CD8-positive, alpha-beta memory T cell (primary cell): ENCODE results near the gene ACR. TPM values are rescaled to one million over a fixed set of nuclear protein-coding genes. Genes with fewer than 3 reads are reported as not detected.
"Not testable (repeated sequence)": the region's sequence is repeated elsewhere in the genome, so short reads cannot be mapped to it uniquely, and the experiment has no call there.

ENCODE experiments used
- CTCF ChIA-PET: fragments of 350-600 bp; sonication (Branson Sonifier 250); formaldehyde crosslinking; loops from one replicate; lab custom pipeline; 2021; ENCODE audit warnings: antibody characterized with exemption; lab: Charles Lee
- POLR2A ChIA-PET: fragments of 350-600 bp; sonication (Branson Sonifier 250); formaldehyde crosslinking; loops from one replicate; lab custom pipeline; 2021; ENCODE audit warnings: antibody characterized with exemption; lab: Charles Lee
- DNase-seq, 5 donors: peaks; one replicate each; pipeline versions ENCODE4 v3.0.0 to v3.0.0-alpha.2; 2020 to 2022; ENCODE audit warnings: mixed read lengths in 1 of 5
- H3K27ac ChIP-seq: one replicate; pipeline ENCODE4 v1.7.0; 2013; ENCODE audit warnings: low read depth, mild to moderate bottlenecking, low read length, moderate library complexity
- H3K27me3 ChIP-seq: 2 replicates; pipeline ENCODE4 v1.7.0; 2013; ENCODE audit warnings: low read length, mild to moderate bottlenecking; ENCODE audit not compliant: insufficient read depth, poor library complexity, severe bottlenecking
- H3K36me3 ChIP-seq: 2 replicates; pipeline ENCODE4 v1.7.0; 2013; ENCODE audit warnings: mild to moderate bottlenecking, low read length, moderate library complexity; ENCODE audit not compliant: insufficient read depth
- H3K4me1 ChIP-seq: 2 replicates; pipeline ENCODE4 v1.7.0; 2013; ENCODE audit warnings: mild to moderate bottlenecking, low read length, moderate library complexity; ENCODE audit not compliant: insufficient read depth
- H3K4me3 ChIP-seq: 2 replicates; pipeline ENCODE4 v1.7.0; 2013; ENCODE audit warnings: mild to moderate bottlenecking, low read length
- H3K9me3 ChIP-seq: 2 replicates; pipeline ENCODE4 v1.7.0; 2013; ENCODE audit warnings: mild to moderate bottlenecking, low read length
- H3K27ac Mint-ChIP-seq, 8 donors: one replicate each; pipeline ENCODE4 v1.8.0; 2020 to 2021; ENCODE audit warnings: mixed read lengths in 8 of 8, mild to moderate bottlenecking in 6 of 8, inconsistent platforms in 3 of 8, moderate library complexity in 3 of 8
- H3K27me3 Mint-ChIP-seq, 2 donors: one replicate each; pipeline ENCODE4 v1.8.0; 2020 to 2021; ENCODE audit warnings: mixed read lengths in 2 of 2, mild to moderate bottlenecking in 1 of 2, moderate library complexity in 1 of 2
- H3K36me3 Mint-ChIP-seq, 3 donors: one replicate each; pipeline ENCODE4 v1.8.0; 2020 to 2021; ENCODE audit warnings: mixed read lengths in 3 of 3, inconsistent platforms in 1 of 3, mild to moderate bottlenecking in 1 of 3
- H3K4me1 Mint-ChIP-seq, 3 donors: one replicate each; pipeline ENCODE4 v1.8.0; 2020 to 2021; ENCODE audit warnings: mixed read lengths in 3 of 3, inconsistent platforms in 1 of 3, mild to moderate bottlenecking in 1 of 3
- H3K4me3 Mint-ChIP-seq, 7 donors: one replicate each; pipeline ENCODE4 v1.8.0; 2020 to 2021; ENCODE audit warnings: mixed read lengths in 7 of 7, mild to moderate bottlenecking in 6 of 7, moderate library complexity in 4 of 7, inconsistent platforms in 2 of 7
- H3K9me3 Mint-ChIP-seq, 5 donors: one replicate each; pipeline ENCODE4 v1.8.0; 2020 to 2022; ENCODE audit warnings: mixed read lengths in 5 of 5, mild to moderate bottlenecking in 3 of 5, moderate library complexity in 2 of 5, inconsistent platforms in 1 of 5
- polyA plus RNA-seq: library from polyadenylated mRNA; unstranded; fragments of 300-500 nt; fragmentation: Illumina TruSeq; gene quantifications from one replicate; pipeline ENCODE4 v1.2.3, GENCODE V29; 2021
- total RNA-seq, 2 experiments: library from RNA; stranded (reverse); gene quantifications; one replicate each; pipeline ENCODE4 v1.2.3, GENCODE V29; 2021

Gene ACR
- total and polyA plus RNA-seq, 3 experiments from 2014 or later, result not detected

GRCh38 chr22:50748630-50749029 lies 10.6 kb downstream of the ACR start:
- H3K9me3 ChIP-seq, H3K4me3 Mint-ChIP-seq, H3K27me3 ChIP-seq, H3K4me1 Mint-ChIP-seq, H3K4me3 ChIP-seq, DNase-seq, H3K36me3 ChIP-seq, H3K27ac ChIP-seq, H3K4me1 ChIP-seq, H3K27me3 Mint-ChIP-seq, H3K27ac Mint-ChIP-seq, H3K9me3 Mint-ChIP-seq, CTCF ChIA-PET, POLR2A ChIA-PET, H3K36me3 Mint-ChIP-seq: not testable (repeated sequence)

GRCh38 chr22:50749302-50750074 lies 11.5 kb downstream of the ACR start:
- H3K9me3 Mint-ChIP-seq, H3K36me3 Mint-ChIP-seq, H3K4me1 Mint-ChIP-seq, CTCF ChIA-PET, H3K27me3 Mint-ChIP-seq, DNase-seq, H3K27ac ChIP-seq, H3K4me3 ChIP-seq, POLR2A ChIA-PET, H3K4me1 ChIP-seq, H3K4me3 Mint-ChIP-seq, H3K27me3 ChIP-seq, H3K27ac Mint-ChIP-seq, H3K36me3 ChIP-seq, H3K9me3 ChIP-seq: not testable (repeated sequence)

GRCh38 chr22:50755251-50755650 lies 17.2 kb downstream of the ACR start:
- DNase-seq, H3K4me3 ChIP-seq, H3K27ac ChIP-seq, H3K36me3 ChIP-seq, H3K27ac Mint-ChIP-seq, H3K9me3 ChIP-seq, H3K27me3 ChIP-seq, POLR2A ChIA-PET, H3K4me1 ChIP-seq, H3K9me3 Mint-ChIP-seq, H3K27me3 Mint-ChIP-seq, CTCF ChIA-PET, H3K36me3 Mint-ChIP-seq: not testable (repeated sequence)
- Mint-ChIP-seq H3K4me1 (peaks cover 17 to 20% (median 17%) of the 10 kb centered on the region in 3 donors), H3K4me3 (peak overlapping the region in 2 of 7 donors; percentile 19 to 22)

GRCh38 chr22:50756406-50756805 lies 18.4 kb downstream of the ACR start:
- H3K36me3 Mint-ChIP-seq, H3K27me3 ChIP-seq, H3K27me3 Mint-ChIP-seq, H3K4me3 ChIP-seq, H3K9me3 ChIP-seq, H3K4me1 ChIP-seq, POLR2A ChIA-PET, H3K9me3 Mint-ChIP-seq, H3K27ac ChIP-seq, H3K36me3 ChIP-seq: not testable (repeated sequence)
- Mint-ChIP-seq H3K4me3 (peak overlapping the region; percentile 90 to 98 (median 97)), H3K27ac (peak overlapping the region in 6 of 8 donors; percentile 74 to 97 (median 92)), H3K4me1 (peaks cover 17 to 20% (median 17%) of the 10 kb centered on the region in 3 donors)
- CTCF ChIA-PET, result interaction anchor here (1.4 to 1.7 kb wide), 2 partner anchors 24 to 135 kb away, joined by 3 to 9 read pairs; no protein-coding TSS in a partner anchor
- DNase-seq, result peak in 1 of 5 donors; percentile 40

GRCh38 chr22:50756949-50757491 lies 19.0 kb downstream of the ACR start:
- peak; percentile 24 to 83 (median 70) for DNase-seq
- H3K36me3 ChIP-seq, POLR2A ChIA-PET, H3K9me3 ChIP-seq, H3K4me1 ChIP-seq, H3K9me3 Mint-ChIP-seq, H3K27me3 ChIP-seq, H3K27me3 Mint-ChIP-seq, H3K36me3 Mint-ChIP-seq, H3K27ac ChIP-seq: not testable (repeated sequence)
- CTCF ChIA-PET, result interaction anchor here (0.7 to 1.7 kb wide), 4 partner anchors 25 to 566 kb away, joined by 3 to 9 read pairs (median 3); no protein-coding TSS in a partner anchor
- H3K4me3 Mint-ChIP-seq, result peak overlapping the region; percentile 90 to 98 (median 97)
- H3K27ac Mint-ChIP-seq, result peak overlapping the region; percentile 74 to 97 (median 92)
- H3K4me3 ChIP-seq, result peak overlapping the region; percentile 42
- peaks cover 17 to 20% (median 17%) of the 10 kb centered on the region in 3 donors for H3K4me1 Mint-ChIP-seq

- H3K27me3 ChIP-seq, CTCF ChIA-PET, H3K27me3 Mint-ChIP-seq, H3K9me3 Mint-ChIP-seq, POLR2A ChIA-PET, H3K27ac Mint-ChIP-seq, H3K9me3 ChIP-seq, H3K4me3 ChIP-seq, H3K36me3 Mint-ChIP-seq, H3K4me3 Mint-ChIP-seq, H3K4me1 ChIP-seq, H3K36me3 ChIP-seq, H3K27ac ChIP-seq, DNase-seq: not testable (repeated sequence)
- H3K4me1 Mint-ChIP-seq, result peaks cover 17 to 20% (median 17%) of the 10 kb centered on the region in 3 donors
Observed at GRCh38 chr22:50759597-50760341, 21.8 kb downstream of the ACR start.

- H3K9me3 Mint-ChIP-seq, result not testable (repeated sequence)
Observed at GRCh38 chr22:50761829-50762228, 23.8 kb downstream of the ACR start.

GRCh38 chr22:50764288-50764687 lies 26.3 kb downstream of the ACR start:
- peak overlapping the region in 1 of 8 donors; percentile 40 for H3K27ac Mint-ChIP-seq
- H3K4me1 Mint-ChIP-seq, H3K9me3 Mint-ChIP-seq, DNase-seq, H3K27me3 ChIP-seq, H3K4me1 ChIP-seq, POLR2A ChIA-PET, H3K27me3 Mint-ChIP-seq, CTCF ChIA-PET, H3K4me3 ChIP-seq, H3K36me3 Mint-ChIP-seq, H3K9me3 ChIP-seq, H3K27ac ChIP-seq, H3K36me3 ChIP-seq, H3K4me3 Mint-ChIP-seq: not testable (repeated sequence)

More at GRCh38 chr22:50761829-50762228, 23.8 kb downstream of the ACR start:
- POLR2A ChIA-PET, H3K4me3 ChIP-seq, H3K27ac ChIP-seq, H3K9me3 ChIP-seq, H3K27ac Mint-ChIP-seq, H3K27me3 ChIP-seq, CTCF ChIA-PET, H3K36me3 ChIP-seq, H3K4me3 Mint-ChIP-seq, H3K36me3 Mint-ChIP-seq, DNase-seq, H3K27me3 Mint-ChIP-seq, H3K4me1 ChIP-seq: not testable (repeated sequence)
- peaks cover 12 to 19% (median 16%) of the 10 kb centered on the region in 3 donors for H3K4me1 Mint-ChIP-seq
